ENCODE measurements around the gene UBTD2.

GRCh38 chr5:172255444-172255843 is 28.1 kb downstream of the UBTD2 start:
- no peak for TF ChIP-seq CTCF (conservative IDR thresholded peaks at IDR 0.05; ENCODE audit: low read depth, low read length)
- no peak for TF ChIP-seq EZH2 (IDR thresholded peaks at IDR 0.05; ENCODE audit: borderline replicate concordance, low read depth, low read length, poor library complexity, severe bottlenecking)

All from A673 (cell line).